GM19023 (cell line): Measurements from ENCODE around the gene KATNB1.
A peak's percentile ranks its signal among the peaks of the same experiment; 100 is the strongest.

Experiments used
- ATAC-seq: cut with Tn5 transposase; IDR thresholded peaks from one replicate; pipeline ENCODE4 v1.9.1; 2021; ENCODE audit warnings: mild to moderate bottlenecking, moderate library complexity; ENCODE audit not compliant: unreplicated experiment

The KATNB1 gene

GRCh38 chr16:57735755-57736418 is at the start of gene KATNB1:
Gene KATNB1, plus strand, starts transcription at chr16:57735770. Its CDS starts 1,474 bp downstream, at chr16:57737244.
- ATAC-seq, result no peak

- ATAC-seq, result no peak
These were observed 49.0 kb upstream of the KATNB1 start for GRCh38 chr16:57686577-57686976.

GRCh38 chr16:57687363-57687929 is 48.1 kb upstream of the KATNB1 start:
- ATAC-seq, result no peak

GRCh38 chr16:57688487-57688986 is 47.0 kb upstream of the KATNB1 start:
- no peak for ATAC-seq

- no peak for ATAC-seq
These were observed 46.4 kb upstream of the KATNB1 start for GRCh38 chr16:57688987-57689761.

GRCh38 chr16:57689762-57690558 is 45.6 kb upstream of the KATNB1 start:
- peak; percentile 76 for ATAC-seq

- ATAC-seq, result no peak
These were observed 44.6 kb upstream of the KATNB1 start for GRCh38 chr16:57690782-57691471.

GRCh38 chr16:57692636-57693035 is 42.9 kb upstream of the KATNB1 start:
- no peak for ATAC-seq

GRCh38 chr16:57693550-57693949 is 42.0 kb upstream of the KATNB1 start:
- ATAC-seq, result no peak

GRCh38 chr16:57694231-57694724 is 41.3 kb upstream of the KATNB1 start:
- no peak for ATAC-seq

GRCh38 chr16:57694725-57695679 is 40.6 kb upstream of the KATNB1 start, which contains the start of gene DRC7:
Gene DRC7, plus strand, starts transcription at chr16:57694806. Its CDS starts 3,144 bp downstream, at chr16:57697950.
- no peak for ATAC-seq

- ATAC-seq, result no peak
These were observed 39.9 kb upstream of the KATNB1 start for GRCh38 chr16:57695680-57696069.

- no peak for ATAC-seq
These were observed 39.3 kb upstream of the KATNB1 start for GRCh38 chr16:57696240-57696639.

- no peak for ATAC-seq
These were observed 37.6 kb upstream of the KATNB1 start for GRCh38 chr16:57697896-57698537.

GRCh38 chr16:57698812-57699405 is 36.7 kb upstream of the KATNB1 start:
- ATAC-seq, result no peak

- ATAC-seq, result no peak
These were observed 36.1 kb upstream of the KATNB1 start for GRCh38 chr16:57699481-57699880.

GRCh38 chr16:57699899-57700298 is 35.7 kb upstream of the KATNB1 start:
- no peak for ATAC-seq
